ENCODE data around the gene CCDC12. TPM values are rescaled to one million over a fixed set of nuclear protein-coding genes. Genes with fewer than 3 reads are reported as not detected.

CCDC12 gene
- total RNA-seq, 1 donor from 2014 or later: 41.4 TPM

- Mint-ChIP-seq H3K4me3 (ENCODE audit: unreplicated experiment) (no peak overlapping the region), H3K36me3 (ENCODE audit: unreplicated experiment) (no peaks in the 10 kb centered on the region), H3K27me3 (ENCODE audit: unreplicated experiment) (no peaks in the 10 kb centered on the region), H3K27ac (ENCODE audit: unreplicated experiment) (no peak overlapping the region), H3K9me3 (ENCODE audit: unreplicated experiment) (no peaks in the 10 kb centered on the region), H3K4me1 (ENCODE audit: low read depth, unreplicated experiment) (peaks cover 3% of the 10 kb centered on the region)
- DNase-seq: no peak
- no peak for TF ChIP-seq CTCF (IDR thresholded peaks at IDR 0.05; ENCODE audit: partially characterized antibody, unreplicated experiment)
Measured at GRCh38 chr3:47018269-47018611, 41.7 kb upstream of the CCDC12 start.

GRCh38 chr3:47017504-47018268 lies 41.1 kb upstream of the CCDC12 start:
- Mint-ChIP-seq H3K36me3 (ENCODE audit: unreplicated experiment) (no peaks in the 10 kb centered on the region), H3K4me3 (ENCODE audit: unreplicated experiment) (no peak overlapping the region), H3K4me1 (ENCODE audit: low read depth, unreplicated experiment) (peaks cover 3% of the 10 kb centered on the region), H3K27me3 (ENCODE audit: unreplicated experiment) (no peaks in the 10 kb centered on the region), H3K27ac (ENCODE audit: unreplicated experiment) (no peak overlapping the region), H3K9me3 (ENCODE audit: unreplicated experiment) (no peaks in the 10 kb centered on the region)
- no peak for TF ChIP-seq CTCF (IDR thresholded peaks at IDR 0.05; ENCODE audit: partially characterized antibody, unreplicated experiment)
- no peak for DNase-seq

GRCh38 chr3:47016934-47017435 lies 40.4 kb upstream of the CCDC12 start:
- H3K27ac Mint-ChIP-seq (ENCODE audit: unreplicated experiment): no peak overlapping the region

GRCh38 chr3:47016086-47016933 lies 39.8 kb upstream of the CCDC12 start:
- no peak overlapping the region for H3K4me3 Mint-ChIP-seq (ENCODE audit: unreplicated experiment)
- peak overlapping the region; percentile 33 for H3K27ac Mint-ChIP-seq (ENCODE audit: unreplicated experiment)
- TF ChIP-seq CTCF (IDR thresholded peaks at IDR 0.05; ENCODE audit: partially characterized antibody, unreplicated experiment): no peak
- H3K36me3 Mint-ChIP-seq (ENCODE audit: unreplicated experiment): peaks cover 6% of the 10 kb centered on the region
- no peak for DNase-seq
- H3K4me1 Mint-ChIP-seq (ENCODE audit: low read depth, unreplicated experiment): peaks cover 3% of the 10 kb centered on the region
- peaks cover 4% of the 10 kb centered on the region for H3K27me3 Mint-ChIP-seq (ENCODE audit: unreplicated experiment)
- H3K9me3 Mint-ChIP-seq (ENCODE audit: unreplicated experiment): peaks cover 1% of the 10 kb centered on the region

More at GRCh38 chr3:47016934-47017435, 40.4 kb upstream of the CCDC12 start:
- Mint-ChIP-seq H3K36me3 (ENCODE audit: unreplicated experiment) (peaks cover 1% of the 10 kb centered on the region), H3K9me3 (ENCODE audit: unreplicated experiment) (no peaks in the 10 kb centered on the region), H3K4me1 (ENCODE audit: low read depth, unreplicated experiment) (peaks cover 3% of the 10 kb centered on the region), H3K4me3 (ENCODE audit: unreplicated experiment) (no peak overlapping the region), H3K27me3 (ENCODE audit: unreplicated experiment) (peaks cover under 1% of the 10 kb centered on the region)
- DNase-seq: no peak
- no peak for TF ChIP-seq CTCF (IDR thresholded peaks at IDR 0.05; ENCODE audit: partially characterized antibody, unreplicated experiment)
